Mesodermal cell (in vitro differentiated cells): ENCODE measurements around the gene TMEM89.

ENCODE experiments used
- H3K27ac ChIP-seq: 2 replicates; pipeline ENCODE4 v1.7.0; 2013; ENCODE audit warnings: mild to moderate bottlenecking, low read depth, low read length, moderate library complexity; ENCODE audit not compliant: severe bottlenecking
- H3K36me3 ChIP-seq: 2 replicates; pipeline ENCODE4 v1.7.1; 2013; ENCODE audit warnings: mild to moderate bottlenecking, low read length, moderate library complexity; ENCODE audit not compliant: control insufficient read depth, insufficient read depth
- H3K4me1 ChIP-seq: one replicate; pipeline ENCODE4 v1.7.1; 2013; ENCODE audit warnings: mild to moderate bottlenecking, low read length; ENCODE audit not compliant: insufficient read depth, control insufficient read depth, poor library complexity, severe bottlenecking
- H3K4me3 ChIP-seq: 2 replicates; pipeline ENCODE4 v1.7.0; 2013; ENCODE audit warnings: low read length, control low read depth, mild to moderate bottlenecking; ENCODE audit not compliant: insufficient read depth, poor library complexity, severe bottlenecking; ENCODE audit errors: extremely low read depth
- H3K9me3 ChIP-seq: 2 replicates; pipeline ENCODE4 v1.7.1; 2013; ENCODE audit warnings: mild to moderate bottlenecking, low read length, moderate library complexity; ENCODE audit not compliant: control insufficient read depth
- WGBS, 2 experiments: methylation state at CpG; one replicate each; pipeline ENCODE4 v1.1.5; 2013; ENCODE audit warnings: missing lambda C conversion rate in 2 of 2; ENCODE audit not compliant: insufficient coverage in 2 of 2; 5-methylcytosine and 5-hydroxymethylcytosine counted together

The TMEM89 gene

GRCh38 chr3:48609088-48610005, 12.2 kb downstream of the TMEM89 start, which contains the start of gene UQCRC1:
Gene UQCRC1, minus strand, starts transcription at chr3:48609646. Its CDS starts 26 bp downstream, at chr3:48609620.
- Histone ChIP-seq H3K4me1 (peaks cover 6% of the 10 kb centered on the region), H3K27ac (peak within 1 kb of the TSS; percentile 23)
- WGBS, 2 experiments = 1 to 2% methylated on average over 74 of the region's 86 CpGs

GRCh38 chr3:48607519-48607918, 14.1 kb downstream of the TMEM89 start:
- Histone ChIP-seq H3K36me3 (peaks cover 59% of the 10 kb centered on the region), H3K4me3 (no peak overlapping the region), H3K4me1 (peaks cover 6% of the 10 kb centered on the region), H3K27ac (no peak overlapping the region), H3K9me3 (no peaks in the 10 kb centered on the region)
- WGBS, 2 experiments = 87 to 100% methylated on average over 5 of the region's 5 CpGs

More at GRCh38 chr3:48609088-48610005, 12.2 kb downstream of the TMEM89 start, which contains the start of gene UQCRC1:
- H3K4me3 ChIP-seq = peak within 1 kb of the TSS; percentile 91
- no peaks in the 10 kb centered on the region for H3K9me3 ChIP-seq
- H3K36me3 ChIP-seq = peaks cover 41% of the 10 kb centered on the region

GRCh38 chr3:48601622-48601994, 20.0 kb downstream of the TMEM89 start:
- Histone ChIP-seq H3K27ac (no peak overlapping the region), H3K4me1 (peaks cover 35% of the 10 kb centered on the region), H3K36me3 (peaks cover 90% of the 10 kb centered on the region), H3K4me3 (no peak overlapping the region), H3K9me3 (no peaks in the 10 kb centered on the region)
- WGBS, 2 experiments = 86 to 100% methylated on average over 2 of the region's 2 CpGs

GRCh38 chr3:48600711-48601621, 20.6 kb downstream of the TMEM89 start:
- no peak overlapping the region for H3K27ac ChIP-seq
- 92 to 98% methylated on average over 19 of the region's 19 CpGs for WGBS, 2 experiments
- peaks cover 86% of the 10 kb centered on the region for H3K36me3 ChIP-seq
- H3K4me1 ChIP-seq = peaks cover 42% of the 10 kb centered on the region
- H3K4me3 ChIP-seq = no peak overlapping the region
- H3K9me3 ChIP-seq = no peaks in the 10 kb centered on the region

GRCh38 chr3:48599509-48600285, 21.9 kb downstream of the TMEM89 start:
- Histone ChIP-seq H3K27ac (peak overlapping the region; percentile 98), H3K4me3 (no peak overlapping the region), H3K9me3 (no peaks in the 10 kb centered on the region), H3K4me1 (peaks cover 48% of the 10 kb centered on the region), H3K36me3 (peaks cover 73% of the 10 kb centered on the region)
- whole genome bisulfite sequencing, 2 experiments = 96 to 97% methylated on average over 9 to 10 of the region's 12 CpGs

- Histone ChIP-seq H3K27ac (peak overlapping the region; percentile 98), H3K36me3 (peaks cover 67% of the 10 kb centered on the region), H3K9me3 (no peaks in the 10 kb centered on the region), H3K4me1 (peaks cover 52% of the 10 kb centered on the region), H3K4me3 (no peak overlapping the region)
- 92 to 94% methylated on average over 8 to 11 of the region's 11 CpGs for WGBS, 2 experiments
These were observed 22.5 kb downstream of the TMEM89 start for GRCh38 chr3:48599077-48599501.

GRCh38 chr3:48598323-48599076, 23.1 kb downstream of the TMEM89 start:
- H3K27ac ChIP-seq = peak overlapping the region; percentile 98
- no peaks in the 10 kb centered on the region for H3K9me3 ChIP-seq
- WGBS, 2 experiments = 70 to 89% methylated on average over 3 to 4 of the region's 5 CpGs
- peaks cover 52% of the 10 kb centered on the region for H3K4me1 ChIP-seq
- peaks cover 61% of the 10 kb centered on the region for H3K36me3 ChIP-seq
- no peak overlapping the region for H3K4me3 ChIP-seq

- peak overlapping the region; percentile 98 for H3K27ac ChIP-seq
- peaks cover 53% of the 10 kb centered on the region for H3K36me3 ChIP-seq
These were observed 24.2 kb downstream of the TMEM89 start for GRCh38 chr3:48597408-48597800.

GRCh38 chr3:48596676-48597407, 24.7 kb downstream of the TMEM89 start:
- 91 to 92% methylated on average over 3 to 4 of the region's 8 CpGs for WGBS, 2 experiments
- peak overlapping the region; percentile 98 for H3K27ac ChIP-seq
- H3K36me3 ChIP-seq = peaks cover 51% of the 10 kb centered on the region
- H3K4me3 ChIP-seq = no peak overlapping the region
- no peaks in the 10 kb centered on the region for H3K9me3 ChIP-seq
- peaks cover 55% of the 10 kb centered on the region for H3K4me1 ChIP-seq

More at GRCh38 chr3:48597408-48597800, 24.2 kb downstream of the TMEM89 start:
- Histone ChIP-seq H3K9me3 (no peaks in the 10 kb centered on the region), H3K4me3 (no peak overlapping the region), H3K4me1 (peaks cover 55% of the 10 kb centered on the region)
- 95 to 98% methylated on average over 6 of the region's 6 CpGs for WGBS, 2 experiments
